Neural progenitor cell (in vitro differentiated cells): ENCODE measurements around the gene CD79A. TPM values are rescaled to one million over a fixed set of nuclear protein-coding genes. Genes with fewer than 3 reads are reported as not detected.

Experiments used
- DNase-seq: peaks from one replicate; pipeline ENCODE4 v3.0.0-alpha.2; 2016; ENCODE audit warnings: low spot score
- H2AFZ ChIP-seq: fragments of 200-600 bp; sonication (generic); replicated peaks from 2 replicates; pipeline ENCODE4 v1.6.1; 2016; ENCODE audit warnings: antibody characterized with exemption
- H3F3A ChIP-seq: fragments of 200-600 bp; sonication (generic); 2 replicates; pipeline ENCODE4 v1.6.1; 2016; ENCODE audit warnings: antibody characterized with exemption, low read depth
- H3K27ac ChIP-seq: fragments of 200-600 bp; sonication (generic); 2 replicates; pipeline ENCODE4 v1.5.1; 2016; ENCODE audit warnings: mild to moderate bottlenecking
- H3K27me3 ChIP-seq: fragments of 200-600 bp; sonication (generic); 2 replicates; pipeline ENCODE4 v1.6.1; 2016; ENCODE audit warnings: mild to moderate bottlenecking, moderate library complexity
- H3K36me3 ChIP-seq: fragments of 200-600 bp; sonication (generic); 2 replicates; pipeline ENCODE4 v1.5.1; 2016
- H3K4me1 ChIP-seq: fragments of 200-600 bp; sonication (generic); 2 replicates; pipeline ENCODE4 v1.6.1; 2016; ENCODE audit warnings: mixed run types
- H3K4me2 ChIP-seq: fragments of 200-600 bp; sonication (generic); 2 replicates; pipeline ENCODE4 v1.6.1; 2016
- H3K4me3 ChIP-seq: fragments of 200-600 bp; sonication (generic); 2 replicates; pipeline ENCODE4 v1.5.1; 2016
- H3K79me2 ChIP-seq: fragments of 200-600 bp; sonication (generic); 2 replicates; pipeline ENCODE4 v1.6.1; 2016; ENCODE audit warnings: low read depth
- H3K9ac ChIP-seq: fragments of 200-600 bp; sonication (generic); 2 replicates; pipeline ENCODE4 v1.6.1; 2016
- H3K9me3 ChIP-seq: fragments of 200-600 bp; sonication (generic); 2 replicates; pipeline ENCODE4 v1.5.1; 2016; ENCODE audit warnings: low read depth
- H4K20me1 ChIP-seq: fragments of 200-600 bp; sonication (generic); 2 replicates; pipeline ENCODE4 v1.6.1; 2016; ENCODE audit warnings: low read depth
- H3K27ac Mint-ChIP-seq: 3 replicates; pipeline ENCODE4 v1.8.0; 2021; ENCODE audit warnings: mixed read lengths
- H3K27me3 Mint-ChIP-seq: 2 replicates; pipeline ENCODE4 v1.8.0; 2022; ENCODE audit warnings: low read depth, mild to moderate bottlenecking, inconsistent platforms, moderate library complexity, mixed read lengths; ENCODE audit not compliant: insufficient read depth
- H3K36me3 Mint-ChIP-seq: 3 replicates; pipeline ENCODE4 v1.8.0; 2021; ENCODE audit warnings: mixed read lengths
- H3K4me1 Mint-ChIP-seq: 3 replicates; pipeline ENCODE4 v1.8.0; 2021; ENCODE audit warnings: mixed read lengths
- H3K4me3 Mint-ChIP-seq: 3 replicates; pipeline ENCODE4 v1.8.0; 2021; ENCODE audit warnings: mild to moderate bottlenecking, moderate library complexity, mixed read lengths
- H3K9me3 Mint-ChIP-seq: 3 replicates; pipeline ENCODE4 v1.8.0; 2020; ENCODE audit warnings: mixed read lengths
- EZH2 ChIP-seq: fragments of 200-600 bp; sonication (generic); IDR thresholded peaks from 2 replicates; pipeline ENCODE4 v1.6.1; 2017; ENCODE audit warnings: antibody characterized with exemption, mild to moderate bottlenecking, moderate library complexity
- EZH2phosphoT487 ChIP-seq: fragments of 200-600 bp; sonication (generic); IDR thresholded peaks from 2 replicates; pipeline ENCODE4 v1.6.1; 2017; ENCODE audit warnings: antibody characterized with exemption
- total RNA-seq: library from RNA; depleted of rRNA; stranded (reverse); fragments of >200 nt; gene quantifications from 2 replicates; pipeline ENCODE4 v1.2.3, GENCODE V29; 2015; ENCODE audit warnings: low replicate concordance
- TF ChIP-seq, protein P1 (sequence below): fragments of 200-600 bp; sonication (generic); IDR thresholded peaks from 2 replicates; pipeline ENCODE4 v1.5.1; 2017; ENCODE audit warnings: antibody characterized with exemption, mild to moderate bottlenecking

The CD79A gene
- total RNA-seq, 1 donor from 2014 or later: 0.11 TPM

DNA sequence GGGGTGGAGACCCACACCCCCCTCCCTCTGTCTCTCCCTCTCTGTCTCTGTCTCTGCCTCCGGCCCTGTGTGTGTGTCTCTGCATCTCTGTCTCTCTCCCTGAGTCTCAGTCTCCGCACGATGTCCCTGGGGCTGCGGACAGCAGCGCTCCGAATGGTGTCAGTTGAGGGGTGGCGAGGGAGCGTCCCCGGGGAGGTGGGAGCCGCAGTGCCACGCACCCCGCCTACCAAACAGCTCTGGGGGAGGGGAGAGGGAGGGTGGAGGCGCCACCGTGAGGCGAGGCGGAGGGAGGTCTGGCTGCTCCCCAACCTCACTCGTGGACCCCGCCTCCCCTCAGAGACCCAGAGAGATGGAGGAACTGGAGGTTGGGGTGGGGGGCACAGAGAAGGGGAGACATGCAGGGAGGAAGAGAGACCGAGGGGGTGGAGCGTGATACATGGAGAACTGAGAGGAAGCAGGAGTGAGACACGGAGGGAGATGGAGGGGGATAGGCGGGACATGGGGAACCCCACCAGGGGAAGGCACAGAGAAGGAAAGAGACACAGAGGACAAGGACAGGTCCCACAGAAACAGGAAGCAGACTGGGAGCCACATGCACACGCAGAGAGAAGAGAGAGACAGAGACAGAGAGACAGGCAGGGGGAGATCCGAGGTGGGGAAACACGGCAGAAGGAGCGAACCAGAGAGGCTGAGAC, 44.0 kb downstream of the CD79A start:
- no peak overlapping the region for H3K27ac ChIP-seq
- Mint-ChIP-seq H3K36me3 (no peaks in the 10 kb centered on the region), H3K4me1 (peaks cover 7% of the 10 kb centered on the region), H3K27me3 (peaks cover 15% of the 10 kb centered on the region), H3K27ac (no peak overlapping the region), H3K4me3 (no peak overlapping the region), H3K9me3 (peaks cover 2% of the 10 kb centered on the region)
- H3K79me2 ChIP-seq: no peaks in the 10 kb centered on the region
- H3K4me2 ChIP-seq: no peak overlapping the region
- no peak overlapping the region for H2AFZ ChIP-seq
- H3K9ac ChIP-seq: no peak overlapping the region
- H3K4me1 ChIP-seq: no peaks in the 10 kb centered on the region
- peaks cover 98% of the 10 kb centered on the region for H3K27me3 ChIP-seq
- H4K20me1 ChIP-seq: peaks cover 7% of the 10 kb centered on the region
- no peaks in the 10 kb centered on the region for H3K9me3 ChIP-seq
- TF ChIP-seq, protein P1, sequence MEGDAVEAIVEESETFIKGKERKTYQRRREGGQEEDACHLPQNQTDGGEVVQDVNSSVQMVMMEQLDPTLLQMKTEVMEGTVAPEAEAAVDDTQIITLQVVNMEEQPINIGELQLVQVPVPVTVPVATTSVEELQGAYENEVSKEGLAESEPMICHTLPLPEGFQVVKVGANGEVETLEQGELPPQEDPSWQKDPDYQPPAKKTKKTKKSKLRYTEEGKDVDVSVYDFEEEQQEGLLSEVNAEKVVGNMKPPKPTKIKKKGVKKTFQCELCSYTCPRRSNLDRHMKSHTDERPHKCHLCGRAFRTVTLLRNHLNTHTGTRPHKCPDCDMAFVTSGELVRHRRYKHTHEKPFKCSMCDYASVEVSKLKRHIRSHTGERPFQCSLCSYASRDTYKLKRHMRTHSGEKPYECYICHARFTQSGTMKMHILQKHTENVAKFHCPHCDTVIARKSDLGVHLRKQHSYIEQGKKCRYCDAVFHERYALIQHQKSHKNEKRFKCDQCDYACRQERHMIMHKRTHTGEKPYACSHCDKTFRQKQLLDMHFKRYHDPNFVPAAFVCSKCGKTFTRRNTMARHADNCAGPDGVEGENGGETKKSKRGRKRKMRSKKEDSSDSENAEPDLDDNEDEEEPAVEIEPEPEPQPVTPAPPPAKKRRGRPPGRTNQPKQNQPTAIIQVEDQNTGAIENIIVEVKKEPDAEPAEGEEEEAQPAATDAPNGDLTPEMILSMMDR: no peak
- TF ChIP-seq EZH2 (peak; percentile 23), EZH2phosphoT487 (peak; percentile 51)
- H3K4me3 ChIP-seq: no peak overlapping the region
- DNase-seq: no peak
- peaks cover 19% of the 10 kb centered on the region for H3F3A ChIP-seq
- H3K36me3 ChIP-seq: no peaks in the 10 kb centered on the region

DNA sequence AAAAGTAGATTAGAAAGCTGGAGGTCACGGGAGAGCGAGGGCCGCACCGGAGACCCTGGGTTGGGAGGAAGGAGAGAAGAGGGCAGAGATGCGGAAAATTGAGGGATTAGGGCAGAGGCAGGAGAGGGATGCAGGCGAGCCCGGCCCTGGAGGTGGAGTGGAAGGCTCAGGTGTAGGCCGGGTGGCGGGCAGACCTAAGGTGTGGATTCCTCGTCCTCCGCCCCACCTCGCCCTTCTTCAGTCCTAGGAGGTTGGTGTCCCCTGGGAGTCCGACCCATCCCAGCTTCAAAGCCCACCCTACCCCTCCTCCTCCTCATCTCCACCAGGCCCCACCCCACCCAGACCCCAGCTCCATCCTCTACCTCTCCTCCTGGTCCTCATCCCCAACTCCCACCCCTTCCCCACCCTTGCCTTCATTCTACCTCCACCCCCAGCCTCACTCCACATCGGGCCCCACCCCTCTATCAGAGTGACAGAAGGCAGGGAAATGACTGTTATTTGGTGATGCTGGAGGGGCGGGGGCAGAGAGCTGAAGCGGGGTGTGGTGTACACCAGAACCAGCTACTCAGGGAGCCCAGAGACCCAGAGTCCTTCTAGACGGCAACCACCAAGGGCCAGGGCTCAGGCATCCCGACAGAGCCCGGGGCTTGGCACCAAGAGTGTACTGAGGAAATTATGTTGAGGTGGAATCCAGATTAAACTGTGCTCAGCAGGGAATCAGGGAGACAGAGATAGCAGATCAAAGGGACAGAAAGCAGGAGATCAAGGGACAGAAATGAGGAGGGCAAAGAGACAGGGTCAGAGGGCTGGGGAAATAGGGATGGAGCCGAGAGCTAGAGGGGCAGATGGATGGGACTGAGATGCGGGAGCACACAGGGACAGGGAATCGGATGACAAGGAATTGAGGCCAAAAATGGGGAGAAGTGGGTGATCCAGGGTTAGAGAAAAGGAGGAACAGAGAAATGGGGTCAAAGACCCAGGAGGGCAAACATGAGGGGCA, 44.8 kb downstream of the CD79A start:
- Histone ChIP-seq H3K27me3 (peaks cover 98% of the 10 kb centered on the region), H2AFZ (no peak overlapping the region), H3K4me2 (peak overlapping the region; percentile 38), H3F3A (peaks cover 21% of the 10 kb centered on the region), H3K27ac (no peak overlapping the region), H3K79me2 (no peaks in the 10 kb centered on the region), H3K9ac (no peak overlapping the region), H3K9me3 (no peaks in the 10 kb centered on the region), H3K36me3 (no peaks in the 10 kb centered on the region), H3K4me3 (no peak overlapping the region), H3K4me1 (no peaks in the 10 kb centered on the region), H4K20me1 (peaks cover 9% of the 10 kb centered on the region)
- TF ChIP-seq, protein P1: no peak
- peak; percentile 27 for TF ChIP-seq EZH2
- Mint-ChIP-seq H3K27me3 (peaks cover 15% of the 10 kb centered on the region), H3K9me3 (peaks cover 2% of the 10 kb centered on the region), H3K4me3 (no peak overlapping the region), H3K36me3 (no peaks in the 10 kb centered on the region), H3K27ac (no peak overlapping the region), H3K4me1 (peaks cover 7% of the 10 kb centered on the region)
- DNase-seq: no peak

- H3K4me3 Mint-ChIP-seq: no peak overlapping the region
- TF ChIP-seq EZH2 (no peak), EZH2phosphoT487 (no peak)
- TF ChIP-seq, protein P1: no peak
- H3K36me3 Mint-ChIP-seq: no peaks in the 10 kb centered on the region
- Histone ChIP-seq H4K20me1 (peaks cover 16% of the 10 kb centered on the region), H3K79me2 (no peaks in the 10 kb centered on the region), H3K36me3 (no peaks in the 10 kb centered on the region), H3K27ac (no peak overlapping the region), H3F3A (peaks cover 28% of the 10 kb centered on the region), H3K4me1 (no peaks in the 10 kb centered on the region), H3K9me3 (no peaks in the 10 kb centered on the region), H3K4me3 (no peak overlapping the region), H3K9ac (no peak overlapping the region), H3K27me3 (peaks cover 98% of the 10 kb centered on the region), H2AFZ (no peak overlapping the region), H3K4me2 (peak overlapping the region; percentile 38)
- DNase-seq: no peak
- H3K9me3 Mint-ChIP-seq: peaks cover 2% of the 10 kb centered on the region
- H3K27me3 Mint-ChIP-seq: peaks cover 15% of the 10 kb centered on the region
- H3K4me1 Mint-ChIP-seq: peaks cover 7% of the 10 kb centered on the region
- no peak overlapping the region for H3K27ac Mint-ChIP-seq
Observed at GRCh38 chr19:41922585-41922984, 45.5 kb downstream of the CD79A start.
